GM23338 (cell line): Measurements from ENCODE around the gene ECPAS. TPM values are rescaled to one million over a fixed set of nuclear protein-coding genes. Genes with fewer than 3 reads are reported as not detected.

ENCODE experiments used
- polyA plus RNA-seq: library from polyadenylated mRNA; unstranded; fragments of >200 nt; fragmentation: Nextera tagmentation; extraction: Ambion mirVana; gene quantifications from 2 replicates; pipeline ENCODE4 v1.2.1, GENCODE V29; 2016
- small RNA-seq: library from RNA; depleted of rRNA; stranded (forward); fragments of <200 nt; gene quantifications from one replicate; pipeline ENCODE3, GENCODE V24; 2014; ENCODE audit warnings: low replicate concordance
- total RNA-seq: library from RNA; depleted of rRNA; stranded (reverse); fragments of >200 nt; shearing (Covaris generic); gene quantifications from 2 replicates; pipeline ENCODE4 v1.2.3, GENCODE V29; 2014; rRNA removed

Gene ECPAS
- total and polyA plus RNA-seq, 2 experiments from 2014 or later = 51.4 to 104 TPM

Small RNA genes lying within 50 kb of the gene (small RNA-seq; reads per million reads assigned to genes)
- gene RNA5SP294 = not detected

Other genes starting within 250 kb of the ECPAS start
- not detected in 2 replicates for gene OR2K2, start 154.2 kb downstream of the ECPAS start, total RNA-seq
- gene OR2K2, start 154.2 kb downstream of the ECPAS start, polyA plus RNA-seq = not detected in 2 replicates
- 84.5 and 112 TPM in 2 replicates for gene ZNF483, start 40.8 kb upstream of the ECPAS start, total RNA-seq
- gene ZNF483, start 40.8 kb upstream of the ECPAS start, polyA plus RNA-seq = 8.0 and 9.7 TPM in 2 replicates
- 21.9 and 24.7 TPM in 2 replicates for gene PTGR1, start 115.3 kb upstream of the ECPAS start, total RNA-seq
- 15.3 and 19.1 TPM in 2 replicates for gene PTGR1, start 115.3 kb upstream of the ECPAS start, polyA plus RNA-seq
- 8.9 and 9.6 TPM in 2 replicates for gene DNAJC25, start 147.0 kb upstream of the ECPAS start, total RNA-seq
- gene DNAJC25, start 147.0 kb upstream of the ECPAS start, polyA plus RNA-seq = 6.8 and 8.4 TPM in 2 replicates
- gene GNG10, start 177.2 kb upstream of the ECPAS start, total RNA-seq = 49.9 and 62.1 TPM in 2 replicates
- 52.6 and 61.2 TPM in 2 replicates for gene GNG10, start 177.2 kb upstream of the ECPAS start, polyA plus RNA-seq